AG20443 (cell line): ENCODE measurements around the gene AADACL4.
"Not testable (repeated sequence)": the region's sequence is repeated elsewhere in the genome, so short reads cannot be mapped to it uniquely, and the experiment has no call there.

Experiments
- DNase-seq: peaks from one replicate; pipeline ENCODE4 v3.0.0; 2012; ENCODE audit warnings: low spot score, mixed read lengths

The AADACL4 gene

DNA sequence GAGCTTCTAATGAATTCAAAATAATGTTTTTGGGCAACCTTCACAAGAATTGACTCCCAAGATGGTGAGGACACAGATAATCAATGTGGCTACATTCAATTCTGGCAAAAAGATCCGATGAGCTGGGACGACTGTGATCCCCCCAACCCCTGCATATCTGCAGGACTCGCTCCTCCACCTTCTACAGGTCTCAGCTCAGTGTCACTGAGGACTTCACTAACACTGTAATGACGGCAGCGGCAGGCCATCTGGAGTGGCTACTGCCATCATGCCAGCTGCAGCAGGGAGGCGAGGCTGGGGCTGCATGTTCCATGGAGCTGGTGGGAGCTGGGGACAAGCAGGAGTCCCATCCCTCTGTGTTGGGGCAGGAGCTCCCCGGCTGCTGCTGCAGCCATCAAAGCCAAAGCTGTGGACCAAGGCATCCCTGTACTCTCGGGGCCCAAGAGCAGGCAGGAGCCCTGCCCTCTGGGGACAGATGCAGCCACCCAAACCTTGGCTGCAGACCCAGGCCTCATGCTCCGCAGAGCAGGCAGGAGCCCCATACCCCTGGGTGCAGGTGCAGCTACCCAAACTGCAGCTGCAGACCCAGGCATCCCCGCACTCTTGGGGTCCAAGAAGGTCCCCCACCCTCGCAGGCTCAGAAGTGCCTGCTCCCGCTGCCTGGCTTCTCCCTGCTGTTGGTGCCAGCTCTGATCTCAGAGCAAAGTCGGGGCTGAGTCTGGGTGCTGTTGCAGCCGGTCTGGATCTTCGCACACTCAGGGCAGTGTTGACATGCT lies 13.7 kb upstream of the AADACL4 start:
- DNase-seq, result no peak

DNA sequence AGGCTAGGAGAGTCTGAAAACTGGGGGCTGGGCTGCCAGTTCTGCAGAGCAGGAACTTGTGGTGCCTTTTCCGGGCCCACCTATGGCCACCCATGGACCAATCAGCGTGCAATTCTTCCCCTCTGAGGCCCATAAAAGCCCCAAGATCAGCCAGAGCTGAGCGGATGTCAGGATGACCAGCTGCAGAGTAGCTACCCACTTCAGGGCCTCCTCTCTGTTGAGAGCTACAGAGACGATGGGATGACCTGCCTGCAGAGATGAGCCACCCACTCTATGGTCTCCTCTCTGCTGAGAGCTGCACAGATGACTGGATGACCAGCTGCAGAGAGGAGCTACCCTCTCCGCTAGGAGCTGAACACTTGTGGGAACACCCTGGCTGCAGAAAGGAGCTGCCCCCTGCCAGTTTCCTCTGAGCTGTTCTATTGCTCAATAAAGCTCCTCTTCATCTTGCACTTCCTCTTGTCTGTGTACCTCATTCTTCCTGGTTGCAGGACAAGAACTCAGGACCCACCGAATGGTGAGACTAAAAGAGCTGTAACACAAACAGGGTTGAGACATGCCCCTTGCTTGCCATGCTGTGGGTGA lies 12.8 kb upstream of the AADACL4 start:
- DNase-seq, result no peak

DNA sequence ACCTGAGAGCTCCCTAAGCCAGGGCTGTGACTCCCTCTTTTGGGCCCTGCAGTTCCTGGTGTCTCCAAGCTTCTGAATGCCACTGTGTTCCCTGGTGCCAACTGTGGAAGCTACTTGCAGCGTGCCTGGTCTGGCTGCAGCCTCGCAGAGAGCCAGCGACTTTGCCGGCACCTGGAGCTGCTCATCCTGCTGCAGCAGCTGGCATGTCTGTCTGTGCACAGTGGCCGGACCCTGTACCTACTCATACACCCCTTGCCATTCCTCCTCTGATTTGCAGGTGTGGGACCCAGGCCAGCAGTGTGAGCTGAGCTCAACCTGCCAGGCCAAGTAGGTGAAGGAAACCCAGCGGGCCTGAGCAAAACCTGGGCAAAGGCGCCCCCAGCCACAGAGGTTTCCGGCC lies 12.3 kb upstream of the AADACL4 start:
- DNase-seq, result no peak

DNA sequence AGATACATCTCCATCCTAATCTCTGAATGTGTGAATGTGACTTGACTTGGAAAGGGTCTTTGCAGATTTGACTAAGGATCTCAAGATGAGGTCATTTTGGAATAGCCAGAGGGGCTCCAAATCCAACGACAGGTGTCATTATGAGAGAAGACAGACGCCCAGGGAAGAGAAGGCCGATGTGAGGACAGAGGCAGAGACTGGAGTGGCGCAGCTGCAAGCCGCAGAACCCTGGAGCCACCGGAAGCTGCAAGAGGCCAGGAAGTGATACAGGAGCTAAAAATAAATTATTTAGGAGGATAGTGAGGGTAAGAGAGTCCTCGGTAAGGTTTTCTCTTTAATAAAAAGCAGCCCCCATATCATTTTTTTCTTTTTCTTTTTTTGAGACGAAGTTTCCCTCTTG lies 9.7 kb upstream of the AADACL4 start:
- DNase-seq, result no peak

DNA sequence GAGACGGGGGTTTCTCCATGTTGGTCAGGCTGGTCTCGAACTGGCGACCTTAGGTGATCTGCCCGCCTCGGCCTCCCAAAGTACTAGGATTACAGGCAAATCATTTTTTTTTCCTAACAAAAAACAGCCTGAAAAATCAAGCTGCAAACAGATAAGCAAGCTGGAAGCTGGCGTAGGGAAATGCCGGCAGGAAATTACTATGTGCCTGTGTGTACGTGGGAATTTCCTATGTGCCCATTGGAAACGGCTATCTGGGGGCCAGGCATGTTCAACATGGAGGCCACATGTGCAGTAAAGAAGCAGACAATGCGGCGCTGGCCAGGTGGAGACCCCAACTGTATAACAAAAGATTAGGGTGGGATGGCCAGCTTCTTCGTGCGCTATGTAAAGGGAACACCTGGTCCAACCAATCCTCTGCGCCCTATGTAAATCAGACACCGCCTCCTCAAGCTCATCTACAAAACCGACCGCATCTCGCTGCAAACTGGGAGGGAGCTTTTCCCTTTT lies 9.1 kb upstream of the AADACL4 start:
- DNase-seq, result no peak

DNA sequence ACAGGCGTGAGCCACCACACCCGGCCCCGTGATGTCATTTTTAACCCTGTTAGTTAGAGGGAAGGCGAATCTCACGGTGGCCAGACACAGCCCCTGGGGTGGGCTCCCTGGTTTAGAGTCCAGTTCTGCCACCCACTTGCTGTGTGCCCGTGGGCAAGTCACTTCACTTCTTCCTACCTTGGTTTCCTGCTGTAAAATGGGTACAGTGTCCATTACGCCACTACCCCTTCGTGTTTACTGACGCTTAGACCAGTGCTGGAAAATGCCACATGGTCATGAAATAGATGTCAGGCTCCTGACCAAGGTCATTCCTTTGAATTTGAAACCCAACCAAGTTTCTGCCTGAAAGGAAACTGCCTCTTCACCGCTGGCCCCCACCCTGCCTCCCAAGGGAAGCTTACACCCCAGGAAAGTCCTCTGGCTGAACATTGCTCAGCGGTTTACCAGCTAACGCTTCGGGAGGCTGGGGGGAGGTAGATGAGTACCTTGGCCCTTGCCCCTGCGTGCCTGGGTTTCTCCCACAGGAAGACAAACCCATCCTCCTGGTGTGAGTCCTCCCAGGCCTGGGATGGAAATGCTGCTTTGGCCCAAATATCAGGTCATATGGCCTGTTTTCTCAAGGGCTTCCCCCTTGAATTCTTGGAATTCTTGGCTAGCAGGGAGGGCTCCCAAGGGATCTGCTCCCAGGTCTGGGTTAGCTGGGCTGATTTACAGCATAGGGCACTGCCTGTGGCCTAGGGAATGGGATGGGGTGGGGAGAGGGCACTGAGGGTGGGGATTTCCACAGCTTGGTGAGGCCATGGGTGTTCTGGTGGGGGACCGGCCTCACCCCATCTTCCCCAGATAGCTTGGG lies 7.6 kb upstream of the AADACL4 start:
- DNase-seq, result peak; percentile 51

DNA sequence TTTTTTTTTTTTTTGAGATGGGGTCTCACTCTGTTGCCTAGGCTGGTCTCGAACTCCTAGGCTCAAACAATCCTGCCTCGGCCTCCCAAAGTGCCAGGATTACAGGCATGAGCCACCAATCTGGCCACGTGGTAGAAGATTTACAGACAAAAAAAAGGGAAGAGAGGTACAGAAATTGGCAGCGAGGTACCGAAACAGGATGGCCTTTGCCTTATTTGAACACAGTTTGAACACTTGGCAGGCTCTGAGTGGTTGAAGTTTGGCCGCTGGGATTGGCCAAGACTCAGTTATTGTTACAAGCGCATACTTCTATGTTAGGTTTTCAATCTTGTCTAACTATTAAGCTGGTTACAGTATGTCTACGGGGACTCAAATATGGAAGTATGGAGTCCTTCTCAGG lies 6.2 kb upstream of the AADACL4 start:
- DNase-seq, result no peak

DNA sequence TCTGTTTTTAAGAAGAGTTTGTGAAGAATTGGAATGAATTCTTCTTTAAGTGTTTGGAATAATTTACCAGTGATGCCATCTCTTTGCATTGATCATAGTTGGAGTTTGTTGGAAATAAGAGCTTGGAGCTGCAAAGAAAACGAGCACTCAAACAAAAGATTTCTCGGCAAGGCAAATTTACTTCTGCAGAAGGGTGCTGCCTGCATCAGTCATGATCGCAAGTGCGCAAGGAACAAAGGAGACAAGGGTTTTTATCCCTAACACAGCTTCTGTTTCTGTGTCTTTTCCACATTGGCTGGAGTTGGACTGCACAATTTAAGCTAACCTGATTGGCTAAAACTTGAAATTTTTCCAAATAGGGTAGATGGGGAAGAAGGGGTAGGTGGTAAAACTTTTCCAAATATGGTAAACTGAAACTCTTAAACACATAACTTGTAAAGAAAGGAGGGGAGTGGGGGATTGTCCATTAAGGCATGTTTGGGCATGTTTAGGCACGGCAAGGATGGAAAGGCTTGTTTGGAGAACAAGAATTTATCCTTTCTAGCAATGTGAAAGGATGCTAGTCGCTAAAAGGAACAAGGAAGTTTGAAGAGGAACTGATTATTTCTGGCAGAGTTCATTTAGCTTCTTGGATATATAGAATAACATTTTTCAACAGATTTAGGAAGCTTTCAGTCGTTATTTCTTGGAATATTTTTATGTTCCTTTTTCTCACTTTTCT lies 3.5 kb upstream of the AADACL4 start:
- DNase-seq, result no peak

DNA sequence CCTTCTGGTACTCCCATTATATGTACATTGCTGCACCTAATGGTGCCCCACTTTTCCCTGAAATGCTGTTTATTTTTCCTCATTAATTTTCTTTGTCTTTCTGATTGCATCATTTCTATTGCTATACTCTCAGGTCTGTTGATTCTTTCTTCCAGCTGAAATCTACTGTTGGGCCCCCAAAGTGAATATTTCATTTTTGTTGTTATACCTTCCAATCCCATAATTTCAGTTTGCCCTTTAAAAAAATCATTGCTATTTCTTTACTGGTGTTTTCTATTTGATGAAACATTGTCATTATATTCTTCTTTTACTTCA lies 3.0 kb upstream of the AADACL4 start:
- no peak for DNase-seq

DNA sequence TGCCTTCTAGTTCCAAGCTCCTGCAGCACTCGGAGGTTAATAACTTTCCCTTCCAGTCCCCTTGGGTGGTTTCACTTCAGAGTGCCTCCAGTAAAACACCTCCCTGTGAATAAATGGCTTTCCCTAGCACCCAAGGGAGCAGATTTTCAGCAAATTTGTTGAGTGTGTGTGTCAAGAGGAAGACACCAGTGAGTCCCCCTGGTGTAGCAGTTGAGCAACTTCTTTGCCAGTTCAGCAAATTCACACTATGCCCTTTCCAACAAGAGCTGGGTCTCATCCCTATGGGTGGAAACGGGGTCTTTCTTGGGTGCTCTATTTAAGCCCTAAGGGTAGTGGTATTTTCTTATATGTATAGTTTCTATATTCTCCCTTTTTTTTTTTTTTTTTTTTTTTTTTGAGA lies 806 bp upstream of the AADACL4 start:
- DNase-seq, result no peak

DNA sequence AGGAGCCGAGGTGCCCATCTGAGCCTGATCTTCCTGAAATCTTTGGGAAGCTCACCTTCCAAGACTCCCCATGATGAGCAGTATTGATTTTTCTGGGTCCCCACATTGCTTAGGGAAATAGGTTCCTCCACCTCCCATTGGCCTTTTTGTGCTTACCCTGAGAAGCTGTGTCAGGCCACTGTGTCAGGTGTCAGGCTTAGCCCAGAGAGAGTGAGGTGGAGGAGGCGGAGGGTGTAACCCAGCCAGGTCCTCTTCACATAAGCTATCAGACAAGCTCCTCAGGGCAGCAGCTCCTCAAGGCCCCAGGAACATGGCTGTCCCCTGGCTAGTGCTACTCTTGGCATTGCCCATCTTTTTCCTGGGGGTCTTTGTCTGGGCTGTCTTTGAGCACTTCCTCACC lies 352 bp downstream of the AADACL4 start:
- DNase-seq, result no peak

DNA sequence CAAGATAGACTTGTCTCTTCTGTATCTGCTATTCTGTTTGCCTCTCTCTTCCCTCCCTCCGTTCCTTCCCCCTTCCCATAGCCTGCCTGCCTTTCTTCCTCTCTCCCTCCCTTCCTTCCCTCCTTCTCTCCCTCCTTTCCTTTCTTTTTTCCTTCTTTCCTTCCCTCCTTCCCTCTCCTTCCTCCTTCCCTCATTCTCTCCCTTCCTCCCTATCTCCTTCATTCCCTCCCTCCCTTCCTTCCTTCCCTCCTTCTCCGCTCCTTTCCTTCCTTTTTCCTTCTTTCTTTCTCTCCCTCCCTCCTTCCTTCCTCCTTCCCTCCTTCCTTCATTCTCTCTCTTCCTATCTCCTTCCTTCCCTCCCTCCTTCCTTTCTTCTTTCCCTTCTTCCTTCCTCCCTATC lies 944 bp downstream of the AADACL4 start:
- DNase-seq, result no peak

DNA sequence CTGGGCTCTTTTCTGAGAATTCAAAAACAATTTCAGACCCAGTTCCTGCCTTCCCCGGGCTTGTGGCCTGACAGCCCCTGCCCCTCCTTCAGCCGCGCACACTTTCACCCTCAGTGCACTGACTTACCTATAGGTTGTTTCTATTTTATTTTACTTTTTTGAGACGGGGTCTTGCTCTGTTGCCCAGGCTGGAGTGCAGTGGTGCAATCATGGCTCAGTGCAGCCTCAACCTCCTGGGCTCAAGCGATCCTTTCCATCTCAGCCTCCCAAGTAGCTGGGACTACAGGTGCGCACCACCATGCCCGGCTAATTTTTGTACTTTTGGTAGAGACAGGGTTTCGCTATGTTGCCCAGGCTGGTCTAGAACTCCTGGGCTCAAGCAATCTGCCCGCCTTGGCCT lies 1.5 kb downstream of the AADACL4 start:
- DNase-seq, result not testable (repeated sequence)

DNA sequence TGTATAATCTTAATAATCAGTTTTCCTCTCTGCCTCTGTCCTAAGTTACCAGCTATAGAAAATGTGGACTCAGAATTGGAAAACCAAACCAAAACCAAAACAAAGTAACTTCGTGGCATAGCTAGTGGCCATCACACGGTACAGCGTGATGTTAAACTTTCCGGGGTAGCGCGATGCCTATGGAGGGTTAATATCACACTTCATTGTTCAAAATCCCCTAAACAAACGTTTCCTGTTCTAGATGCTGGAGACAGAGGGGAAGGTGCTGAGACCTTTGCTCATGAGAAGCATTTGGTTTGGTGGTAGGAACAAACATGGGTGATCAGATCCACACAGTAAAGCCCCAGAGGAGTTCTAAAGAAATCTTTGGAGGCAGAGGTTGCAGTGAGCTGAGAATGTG lies 4.9 kb downstream of the AADACL4 start:
- DNase-seq, result no peak

DNA sequence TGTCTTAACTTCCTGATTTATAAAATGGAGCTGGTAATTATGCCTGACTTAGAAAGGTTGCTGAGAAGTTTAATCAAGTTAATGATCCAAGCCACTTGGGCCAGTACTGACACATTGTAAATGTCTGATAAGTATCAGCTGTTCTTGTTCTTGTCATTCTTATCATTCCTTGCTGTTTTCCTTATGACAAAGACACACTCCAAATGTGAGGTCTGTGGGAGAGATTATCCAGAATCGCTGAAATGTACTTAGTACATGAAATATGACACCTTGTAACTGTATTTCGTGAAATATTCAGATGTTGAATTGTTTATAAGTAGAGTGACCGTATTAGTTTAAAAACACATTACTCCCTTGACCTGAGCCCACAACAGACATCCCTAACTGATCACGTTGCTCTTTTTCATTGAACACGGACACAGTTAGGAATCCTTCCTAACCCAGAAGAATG lies 6.1 kb downstream of the AADACL4 start:
- DNase-seq, result no peak

DNA sequence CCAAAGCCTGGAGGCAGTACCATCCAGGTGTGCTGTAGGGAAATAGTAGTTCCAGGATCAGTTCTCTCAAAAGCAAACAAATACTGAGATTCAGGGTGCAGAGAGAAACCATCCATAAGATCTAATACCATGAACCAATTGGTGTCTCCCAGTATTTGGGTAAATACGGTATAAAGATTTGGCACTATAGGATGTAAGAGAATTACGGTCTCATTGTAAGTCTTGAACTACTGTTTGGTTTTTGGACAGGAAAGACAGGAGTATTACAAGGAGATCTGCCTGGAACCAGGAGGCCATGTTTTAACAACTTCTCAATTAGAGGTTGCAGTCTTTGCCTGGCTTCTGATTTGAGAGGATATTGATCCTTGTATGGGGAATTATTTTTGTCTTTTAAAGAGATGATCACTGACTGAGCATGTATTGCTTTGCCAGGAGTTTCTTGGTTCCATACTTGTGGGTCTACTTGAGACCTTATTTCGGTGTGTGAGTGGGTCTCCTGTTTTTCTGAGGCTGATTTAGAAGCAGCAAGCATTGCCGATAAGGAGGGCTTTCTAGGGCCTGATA lies 10.2 kb downstream of the AADACL4 start:
- DNase-seq, result no peak

DNA sequence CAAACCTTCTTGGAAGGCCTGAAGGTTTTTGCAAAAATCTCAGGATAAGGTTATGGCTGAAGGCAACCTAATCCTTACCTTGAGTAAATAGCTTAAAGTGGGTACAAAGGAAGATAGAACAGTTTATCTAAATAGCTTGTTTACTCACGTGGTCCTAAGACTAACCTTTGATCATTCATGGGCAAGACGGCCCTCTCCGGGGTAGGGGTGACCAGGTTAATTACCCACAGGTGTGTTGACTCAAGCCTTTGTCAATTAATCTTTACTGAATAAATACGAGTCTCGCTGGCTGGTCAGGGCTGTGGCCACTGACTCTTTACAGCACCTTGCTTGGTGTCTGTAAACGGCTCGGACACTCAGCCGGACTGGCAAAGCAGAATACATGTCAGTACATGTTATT lies 10.8 kb downstream of the AADACL4 start:
- DNase-seq, result no peak

DNA sequence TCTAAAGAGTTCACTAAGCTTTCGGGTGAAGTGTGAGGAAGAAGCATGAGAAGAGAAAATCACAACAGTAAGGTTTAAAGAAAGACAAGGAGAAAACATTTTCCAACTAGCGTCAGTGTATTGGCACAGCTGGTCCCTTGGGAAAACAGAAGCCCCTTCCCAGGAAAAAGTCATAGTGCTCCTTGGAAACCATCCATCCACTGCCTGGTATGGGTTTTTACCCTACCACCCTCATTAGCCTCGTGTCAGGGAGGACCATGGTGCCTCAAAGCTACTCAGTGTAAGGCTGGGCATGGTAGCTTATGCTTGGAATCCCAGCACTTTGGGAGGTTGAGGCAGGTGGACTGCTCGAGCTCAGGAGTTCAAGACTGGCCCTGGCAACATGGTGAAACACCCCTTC lies 12.7 kb downstream of the AADACL4 start:
- no peak for DNase-seq

DNA sequence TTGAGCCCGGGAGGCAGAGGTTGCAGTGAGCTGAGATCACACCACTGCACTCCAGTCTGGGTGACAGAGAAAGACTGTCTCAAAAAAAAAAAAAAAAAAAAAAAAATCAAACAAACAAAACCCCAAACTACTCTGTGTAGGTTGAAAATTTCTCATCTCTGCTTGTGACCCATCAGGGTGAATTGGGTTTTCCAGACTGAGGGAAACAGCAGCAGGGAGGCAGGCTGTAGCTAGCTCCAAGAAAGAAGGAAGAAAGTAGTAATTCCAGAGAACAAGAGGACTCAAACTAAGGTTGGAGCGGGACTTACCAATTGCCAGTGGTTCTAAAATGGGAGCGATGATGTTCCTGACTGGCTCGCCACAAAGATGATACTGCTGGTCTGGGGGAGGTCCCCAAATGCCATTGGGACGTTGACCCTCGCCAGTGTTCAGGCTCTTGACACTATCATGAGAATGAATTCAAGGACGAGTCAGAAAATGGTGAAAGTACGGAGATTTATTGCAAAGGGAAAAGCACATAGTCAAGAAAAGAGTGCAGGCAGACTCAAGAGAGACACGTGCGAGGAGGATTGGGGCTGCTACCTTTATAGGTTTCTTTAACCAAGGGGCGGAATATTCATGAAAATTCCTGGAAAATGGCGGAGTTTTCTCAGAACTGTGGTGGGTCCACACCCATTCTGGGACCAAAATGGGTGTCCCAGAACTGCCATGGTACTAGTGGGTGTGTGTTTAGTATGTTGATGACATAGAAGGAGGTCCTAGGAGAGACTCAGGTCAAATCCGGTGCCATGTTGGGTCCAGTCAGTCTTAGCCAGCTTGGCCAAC lies 13.4 kb downstream of the AADACL4 start:
- no peak for DNase-seq

DNA sequence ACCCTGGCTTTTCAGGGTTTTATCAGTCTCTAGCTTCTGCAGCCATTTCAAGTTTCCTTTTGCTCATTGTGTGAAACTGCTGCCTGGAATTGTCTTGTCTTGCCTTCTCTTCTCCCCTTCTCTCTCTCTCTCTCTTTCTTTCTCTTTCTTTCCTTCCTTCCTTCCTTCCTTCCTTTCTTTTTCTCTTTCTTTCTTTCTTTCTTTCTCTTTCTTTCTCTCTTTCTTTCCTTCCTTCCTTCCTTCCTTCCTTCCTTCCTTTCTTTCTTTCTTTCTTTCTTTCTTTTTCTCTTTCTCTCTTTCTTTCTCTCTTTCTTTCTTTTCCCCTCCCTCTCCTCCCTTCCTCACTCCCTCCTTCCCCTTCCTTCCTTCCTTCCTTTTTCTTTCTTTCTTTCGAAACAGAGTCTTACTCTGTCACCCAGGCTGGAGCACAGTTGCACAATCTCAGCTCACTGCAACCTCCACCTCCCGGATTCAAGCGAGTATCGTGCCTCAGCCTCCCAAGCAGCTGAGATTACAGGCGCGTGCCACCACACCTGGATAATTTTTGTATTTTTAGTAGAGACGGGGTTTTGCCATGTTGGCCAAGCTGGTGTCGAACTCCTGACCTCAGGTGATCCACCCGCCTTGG lies 14.1 kb downstream of the AADACL4 start:
- DNase-seq, result not testable (repeated sequence)
